ENCODE measurements around the gene NYNRIN. TPM values are rescaled to one million over a fixed set of nuclear protein-coding genes. Genes with fewer than 3 reads are reported as not detected.
A peak's percentile ranks its signal among the peaks of the same experiment; 100 is the strongest.

The NYNRIN gene
- total and polyA plus RNA-seq, 3 donors from 2014 or later = 21.8 to 22.0 (median 21.8) TPM

DNA sequence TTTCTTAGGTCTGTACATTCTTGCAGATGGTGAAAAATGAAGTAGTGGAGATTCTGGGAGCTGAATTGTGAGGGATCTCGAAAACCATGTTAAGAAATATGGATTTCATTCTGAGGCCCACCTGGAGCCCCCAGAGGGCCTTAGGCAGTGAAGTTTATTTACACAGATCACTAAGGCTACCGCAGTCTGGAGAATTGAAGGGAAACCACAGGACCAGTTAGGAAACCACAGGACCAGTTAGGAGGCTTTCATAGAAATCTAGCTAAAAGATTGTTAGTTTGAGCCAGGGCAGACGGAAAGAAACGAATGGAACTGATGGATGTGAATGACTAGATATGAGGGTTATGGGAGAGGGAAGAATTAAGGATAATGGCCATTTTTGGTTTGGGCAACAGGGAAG lies 23.5 kb downstream of the NYNRIN start:
- Histone ChIP-seq H3K9me3 (no peaks in the 10 kb centered on the region), H3K27ac (no peak overlapping the region), H3K36me3 (ENCODE audit: low read depth, missing control alignments) (no peaks in the 10 kb centered on the region), H3K27me3 (no peaks in the 10 kb centered on the region), H3K4me1 (peaks cover 8% of the 10 kb centered on the region), H3K4me3 (no peak overlapping the region)
- TF ChIP-seq POLR2A (IDR thresholded peaks at IDR 0.05) = no peak
- TF ChIP-seq, protein P1, sequence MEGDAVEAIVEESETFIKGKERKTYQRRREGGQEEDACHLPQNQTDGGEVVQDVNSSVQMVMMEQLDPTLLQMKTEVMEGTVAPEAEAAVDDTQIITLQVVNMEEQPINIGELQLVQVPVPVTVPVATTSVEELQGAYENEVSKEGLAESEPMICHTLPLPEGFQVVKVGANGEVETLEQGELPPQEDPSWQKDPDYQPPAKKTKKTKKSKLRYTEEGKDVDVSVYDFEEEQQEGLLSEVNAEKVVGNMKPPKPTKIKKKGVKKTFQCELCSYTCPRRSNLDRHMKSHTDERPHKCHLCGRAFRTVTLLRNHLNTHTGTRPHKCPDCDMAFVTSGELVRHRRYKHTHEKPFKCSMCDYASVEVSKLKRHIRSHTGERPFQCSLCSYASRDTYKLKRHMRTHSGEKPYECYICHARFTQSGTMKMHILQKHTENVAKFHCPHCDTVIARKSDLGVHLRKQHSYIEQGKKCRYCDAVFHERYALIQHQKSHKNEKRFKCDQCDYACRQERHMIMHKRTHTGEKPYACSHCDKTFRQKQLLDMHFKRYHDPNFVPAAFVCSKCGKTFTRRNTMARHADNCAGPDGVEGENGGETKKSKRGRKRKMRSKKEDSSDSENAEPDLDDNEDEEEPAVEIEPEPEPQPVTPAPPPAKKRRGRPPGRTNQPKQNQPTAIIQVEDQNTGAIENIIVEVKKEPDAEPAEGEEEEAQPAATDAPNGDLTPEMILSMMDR (IDR thresholded peaks at IDR 0.05) = no peak
- 88 to 89% methylated on average over 4 of the region's 4 CpGs for WGBS, 2 donors
- intact Hi-C loops (cut with DNase I; ENCODE audit: low total_unique reads) = no loop called here
- DNase-seq = no peak

DNA sequence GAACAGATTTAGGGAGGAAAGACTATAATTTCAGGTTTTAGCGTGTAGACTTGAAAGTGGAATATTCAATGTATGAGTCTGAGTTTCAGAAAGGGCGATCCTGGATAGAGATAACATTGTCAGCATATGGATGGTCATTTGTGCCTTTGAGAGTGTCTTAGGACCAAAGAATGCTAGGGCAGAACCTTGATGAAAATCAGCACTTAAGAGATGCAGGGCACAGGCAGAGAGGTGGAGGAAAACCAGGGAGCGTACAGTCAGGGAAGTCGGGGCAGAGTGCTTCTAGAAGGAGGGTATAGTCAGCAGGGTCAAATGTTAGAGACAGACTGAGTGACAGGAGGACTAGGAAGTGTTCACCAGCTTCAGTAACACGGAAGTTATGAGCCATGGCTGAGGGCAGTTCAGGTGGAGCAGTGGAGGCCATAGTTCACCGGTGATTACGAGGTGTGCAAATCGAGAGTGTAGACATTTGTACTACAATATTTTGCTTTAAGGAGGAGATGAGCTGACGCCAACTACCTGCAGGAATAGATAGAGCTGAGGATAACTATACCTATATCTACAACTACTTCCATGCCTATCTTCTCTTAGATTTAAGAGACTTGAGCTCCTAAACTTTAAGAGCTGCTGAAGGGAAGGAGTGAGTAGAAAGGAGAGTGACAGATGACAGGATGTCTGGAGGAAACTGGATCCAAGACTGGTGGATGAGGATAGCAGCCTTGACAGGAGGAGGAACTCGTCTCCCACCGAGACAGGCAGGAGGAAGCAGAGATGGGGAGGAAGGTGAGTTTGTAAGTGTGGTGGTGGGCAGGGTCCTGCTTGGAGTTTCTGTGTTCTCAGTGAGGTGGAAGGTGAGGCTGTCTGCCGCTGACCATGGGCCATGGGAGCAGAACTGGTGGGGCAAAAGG lies 24.1 kb downstream of the NYNRIN start:
- no peaks in the 10 kb centered on the region for H3K27me3 ChIP-seq
- no peak for TF ChIP-seq POLR2A (IDR thresholded peaks at IDR 0.05)
- TF ChIP-seq, protein P1 (IDR thresholded peaks at IDR 0.05) = no peak
- intact Hi-C loops (cut with DNase I; ENCODE audit: low total_unique reads) = no loop called here
- H3K4me3 ChIP-seq = no peak overlapping the region
- 80 to 83% methylated on average over 12 of the region's 12 CpGs for WGBS, 2 donors
- no peaks in the 10 kb centered on the region for H3K36me3 ChIP-seq (ENCODE audit: low read depth, missing control alignments)
- no peak overlapping the region for H3K27ac ChIP-seq
- no peak for DNase-seq
- H3K9me3 ChIP-seq = no peaks in the 10 kb centered on the region
- H3K4me1 ChIP-seq = peaks cover 8% of the 10 kb centered on the region

DNA sequence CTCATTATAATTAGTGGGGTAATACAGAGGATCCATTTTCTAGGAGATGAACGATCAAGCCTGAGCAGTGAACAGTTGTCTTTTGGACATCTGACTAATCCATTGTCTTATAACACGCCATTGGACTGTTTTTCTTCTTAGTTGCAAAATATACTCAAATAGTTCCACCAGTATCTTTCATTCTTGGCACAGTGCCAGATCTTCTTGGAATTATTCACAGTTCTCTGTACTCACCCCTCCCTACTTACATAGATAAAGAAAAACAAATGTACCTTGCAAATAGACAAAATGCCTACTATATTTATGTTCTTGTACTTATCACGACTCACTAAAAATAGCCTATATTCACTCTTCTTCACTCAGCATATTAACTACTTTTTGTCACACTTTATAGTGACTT lies 26.9 kb downstream of the NYNRIN start:
- no peak overlapping the region for H3K4me3 ChIP-seq
- intact Hi-C loops (cut with DNase I; ENCODE audit: low total_unique reads) = no loop called here
- TF ChIP-seq, protein P1 (IDR thresholded peaks at IDR 0.05) = no peak
- TF ChIP-seq POLR2A (IDR thresholded peaks at IDR 0.05) = no peak
- H3K36me3 ChIP-seq (ENCODE audit: low read depth, missing control alignments) = no peaks in the 10 kb centered on the region
- peak overlapping the region in 1 of 2 donors; percentile 51 for H3K27ac ChIP-seq
- 30% methylated on average over 3 of the region's 3 CpGs for WGBS, 2 donors
- H3K4me1 ChIP-seq = peaks cover 12% of the 10 kb centered on the region
- no peaks in the 10 kb centered on the region for H3K27me3 ChIP-seq
- no peaks in the 10 kb centered on the region for H3K9me3 ChIP-seq
- DNase-seq = no peak

DNA sequence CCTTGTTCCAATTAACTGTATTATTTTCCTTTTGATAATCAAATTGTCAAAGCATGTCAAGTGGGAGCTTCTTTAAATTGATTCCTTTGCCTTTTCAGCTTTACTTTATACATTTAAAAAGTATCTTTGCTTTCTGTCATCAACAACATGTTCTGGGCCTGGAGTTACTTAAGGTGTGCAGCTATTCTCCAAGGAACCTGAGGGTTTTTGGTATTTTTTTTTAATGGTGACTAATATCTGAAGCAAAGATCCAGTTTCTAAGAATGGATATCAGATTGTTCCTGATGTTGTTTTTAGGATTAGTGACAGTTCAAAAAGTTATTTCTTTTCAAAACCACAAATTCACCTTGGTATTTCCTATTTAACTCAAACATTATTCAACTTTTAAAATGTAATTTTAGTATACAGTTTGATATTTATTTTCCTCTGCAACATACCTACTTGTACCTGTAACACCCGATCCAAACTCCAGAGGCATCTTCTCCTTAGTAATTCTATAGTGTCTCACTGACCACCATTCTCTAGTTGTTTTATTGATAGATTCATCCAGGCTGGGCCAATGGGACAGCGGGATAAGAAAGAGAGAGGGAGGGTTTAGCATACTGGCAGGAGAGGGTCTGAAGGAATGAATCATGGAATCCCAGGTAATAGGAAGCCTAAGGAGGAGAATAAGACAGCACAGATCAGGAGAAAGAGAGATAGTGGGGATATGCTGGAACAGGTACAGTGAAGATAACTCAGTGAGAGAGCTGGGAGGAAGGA lies 27.5 kb downstream of the NYNRIN start:
- Histone ChIP-seq H3K36me3 (ENCODE audit: low read depth, missing control alignments) (no peaks in the 10 kb centered on the region), H3K9me3 (no peaks in the 10 kb centered on the region), H3K27ac (peak overlapping the region in 1 of 2 donors; percentile 51), H3K4me1 (peaks cover 17% of the 10 kb centered on the region), H3K4me3 (no peak overlapping the region), H3K27me3 (no peaks in the 10 kb centered on the region)
- DNase-seq = no peak
- intact Hi-C loops (cut with DNase I; ENCODE audit: low total_unique reads) = no loop called here
- TF ChIP-seq, protein P1 (IDR thresholded peaks at IDR 0.05) = no peak
- TF ChIP-seq POLR2A (IDR thresholded peaks at IDR 0.05) = no peak
- 82 to 90% methylated on average over 2 of the region's 2 CpGs for WGBS, 2 donors
